H1 (cell line): ENCODE results near the gene PELO. TPM values are rescaled to one million over a fixed set of nuclear protein-coding genes. Genes with fewer than 3 reads are reported as not detected.

Experiments used
- CTCF ChIA-PET: fragments of 300-600 bp; sonication (Branson Sonifier 250); formaldehyde crosslinking; loops from one replicate; lab custom pipeline; 2021; ENCODE audit not compliant: partially characterized antibody; lab: Charles Lee
- POLR2A ChIA-PET: fragments of 300-600 bp; sonication (Branson Sonifier 250); formaldehyde crosslinking; loops from one replicate; lab custom pipeline; 2021; ENCODE audit warnings: inconsistent platforms; ENCODE audit not compliant: partially characterized antibody; lab: Charles Lee
- DNase-seq, 2 experiments: peaks; one replicate each; pipeline versions ENCODE4 v3.0.0 to v3.0.0-alpha.2; 2010 to 2022; ENCODE audit warnings: low spot score in 2 of 2, low read depth in 1 of 2, mixed read lengths in 1 of 2
- FAIRE-seq: peaks from 2 replicates; lab custom pipeline; 2011; peaks lifted over from hg19 to GRCh38; lab: Jason Lieb, UNC
- H2AFZ ChIP-seq: 2 replicates; pipeline ENCODE4 v1.8.1; 2012; ENCODE audit warnings: low read length, inconsistent platforms
- H2AK5ac ChIP-seq: 2 replicates; pipeline ENCODE4 v1.6.1; 2013; ENCODE audit warnings: low read depth, low read length
- H2BK120ac ChIP-seq: replicated peaks from 2 replicates; pipeline ENCODE3; 2013; ENCODE audit warnings: low read depth, low read length, inconsistent platforms
- H2BK12ac ChIP-seq: 2 replicates; pipeline ENCODE4 v1.6.1; 2013; ENCODE audit warnings: low read depth, low read length
- H2BK15ac ChIP-seq: 2 replicates; pipeline ENCODE4 v1.6.1; 2013; ENCODE audit warnings: low read length
- H2BK20ac ChIP-seq: 2 replicates; pipeline ENCODE4 v1.6.1; 2013; ENCODE audit warnings: low read length
- H2BK5ac ChIP-seq: 2 replicates; pipeline ENCODE4 v1.6.1; 2013; ENCODE audit warnings: low read depth, low read length
- H3K14ac ChIP-seq: 2 replicates; pipeline ENCODE4 v1.6.1; 2013; ENCODE audit warnings: inconsistent platforms; ENCODE audit not compliant: insufficient read length
- H3K18ac ChIP-seq: 2 replicates; pipeline ENCODE4 v1.6.1; 2013; ENCODE audit warnings: low read length; ENCODE audit errors: extremely low read depth
- H3K23ac ChIP-seq: 2 replicates; pipeline ENCODE4 v1.6.1; 2013; ENCODE audit warnings: inconsistent platforms; ENCODE audit not compliant: insufficient read length
- H3K23me2 ChIP-seq: 2 replicates; pipeline ENCODE4 v1.6.1; 2013; ENCODE audit warnings: low read depth, low read length
- H3K27ac ChIP-seq: 2 replicates; pipeline ENCODE4 v1.6.1; 2011; ENCODE audit warnings: low read depth, low read length, inconsistent platforms
- H3K27me3 ChIP-seq, 4 experiments: replicated peaks in 1 of 4; 1 replicate in 1 of 4; 2 replicates in 3 of 4; pipeline versions ENCODE4 v1.6.1 to v1.8.1; 2011 to 2013; ENCODE audit warnings: low read length in 3 of 4, mild to moderate bottlenecking in 3 of 4, inconsistent platforms in 2 of 4, mixed read lengths in 2 of 4, moderate library complexity in 1 of 4; ENCODE audit not compliant: control insufficient read depth in 3 of 4, insufficient read depth in 3 of 4; ENCODE audit errors: extremely low read depth in 1 of 4
- H3K36me3 ChIP-seq, 4 experiments: 2 replicates each; pipeline versions ENCODE4 v1.6.1 to v1.8.1; 2011 to 2013; ENCODE audit warnings: mild to moderate bottlenecking in 4 of 4, low read length in 3 of 4, moderate library complexity in 2 of 4, control low read depth in 1 of 4, inconsistent platforms in 1 of 4; ENCODE audit not compliant: insufficient read depth in 4 of 4, control insufficient read depth in 2 of 4
- H3K4ac ChIP-seq: replicated peaks from 2 replicates; pipeline ENCODE3; 2013; ENCODE audit warnings: low read length, low read depth, mixed read lengths, inconsistent platforms; ENCODE audit not compliant: insufficient read length
- H3K4me1 ChIP-seq, 4 experiments: replicated peaks in 1 of 4; 1 replicate in 1 of 4; 2 replicates in 3 of 4; pipeline versions ENCODE4 v1.6.1 to v1.8.1; 2011 to 2013; ENCODE audit warnings: low read length in 3 of 4, inconsistent platforms in 2 of 4, mixed read lengths in 1 of 4; ENCODE audit not compliant: insufficient read depth in 4 of 4, control insufficient read depth in 3 of 4
- H3K4me2 ChIP-seq, 2 experiments: 2 replicates each; pipeline versions ENCODE4 v1.6.1 to v1.8.1; 2011 to 2013; ENCODE audit warnings: low read depth in 2 of 2, low read length in 2 of 2, control low read depth in 1 of 2, inconsistent platforms in 1 of 2, mild to moderate bottlenecking in 1 of 2; ENCODE audit not compliant: insufficient read depth in 1 of 2
- H3K4me3 ChIP-seq, 4 experiments: fragments of 200-600, 300-600 bp in 1 of 4; sonication (generic), shearing (Covaris generic), sonication (Bioruptor Twin) in 1 of 4; 2 replicates each; pipeline versions ENCODE4 v1.5.1 to v1.8.1; 2011 to 2016; ENCODE audit warnings: low read length in 4 of 4, low read depth in 3 of 4, control low read depth in 2 of 4, inconsistent platforms in 2 of 4, mild to moderate bottlenecking in 2 of 4, mixed read lengths in 1 of 4, moderate library complexity in 1 of 4; ENCODE audit not compliant: insufficient read depth in 2 of 4; ENCODE audit errors: extremely low read depth in 1 of 4
- H3K56ac ChIP-seq: replicated peaks from 2 replicates; pipeline ENCODE3; 2013; ENCODE audit warnings: low read depth, mild to moderate bottlenecking, mixed read lengths, low read length, inconsistent platforms; ENCODE audit not compliant: insufficient read length
- H3K79me1 ChIP-seq: 2 replicates; pipeline ENCODE4 v1.6.1; 2013; ENCODE audit warnings: low read depth, low read length, control low read depth
- H3K79me2 ChIP-seq, 2 experiments: 2 replicates each; pipeline versions ENCODE4 v1.6.1 to v1.8.1; 2012 to 2013; ENCODE audit warnings: low read length in 2 of 2, mild to moderate bottlenecking in 2 of 2, inconsistent platforms in 1 of 2; ENCODE audit not compliant: insufficient read depth in 2 of 2, control insufficient read depth in 1 of 2
- H3K9ac ChIP-seq, 4 experiments: replicated peaks in 1 of 4; 1 replicate in 1 of 4; 2 replicates in 3 of 4; pipeline versions ENCODE4 v1.6.1 to v1.8.1; 2011 to 2013; ENCODE audit warnings: low read depth in 3 of 4, low read length in 3 of 4, control low read depth in 2 of 4, mild to moderate bottlenecking in 2 of 4, moderate library complexity in 2 of 4, inconsistent platforms in 1 of 4; ENCODE audit errors: extremely low read depth in 1 of 4
- H3K9me3 ChIP-seq, 2 experiments: 2 replicates each; pipeline versions ENCODE4 v1.6.1 to v1.8.1; 2012 to 2013; ENCODE audit warnings: mild to moderate bottlenecking in 2 of 2, moderate library complexity in 2 of 2, control low read depth in 1 of 2, inconsistent platforms in 1 of 2, low read depth in 1 of 2, low read length in 1 of 2, mixed read lengths in 1 of 2; ENCODE audit not compliant: insufficient read depth in 2 of 2
- H4K20me1 ChIP-seq, 2 experiments: replicated peaks in 1 of 2; 2 replicates each; pipeline versions ENCODE3 to v1.8.1; 2011 to 2013; ENCODE audit warnings: inconsistent platforms in 2 of 2, low read length in 2 of 2, mild to moderate bottlenecking in 1 of 2; ENCODE audit not compliant: insufficient read depth in 2 of 2, control insufficient read depth in 1 of 2
- H4K5ac ChIP-seq: 2 replicates; pipeline ENCODE4 v1.6.1; 2013; ENCODE audit warnings: low read length, low read depth, mixed read lengths, inconsistent platforms; ENCODE audit not compliant: insufficient read length
- H4K8ac ChIP-seq: 2 replicates; pipeline ENCODE4 v1.8.0; 2013; ENCODE audit warnings: mild to moderate bottlenecking, moderate library complexity, low read length, inconsistent platforms; ENCODE audit not compliant: insufficient read depth; ENCODE audit errors: extremely low read depth
- H4K91ac ChIP-seq: replicated peaks from 2 replicates; pipeline ENCODE3; 2013; ENCODE audit warnings: low read length, mixed read lengths, inconsistent platforms; ENCODE audit not compliant: insufficient read length
- ASH2L ChIP-seq: fragments of 200-600, 300-600 bp; sonication (generic); IDR thresholded peaks from one replicate; pipeline ENCODE4 v1.7.1; 2017; ENCODE audit warnings: low read length
- BACH1 ChIP-seq: IDR thresholded peaks from 2 replicates; pipeline ENCODE4 v1.6.1; 2012; ENCODE audit warnings: low read length, improper control_type of control experiment
- BCL11A ChIP-seq, 2 experiments: IDR thresholded peaks; one replicate each; pipeline ENCODE4 v1.6.1; 2011; ENCODE audit warnings: low read depth in 2 of 2, low read length in 2 of 2, mild to moderate bottlenecking in 2 of 2
- CBX8 ChIP-seq: fragments of 300-800, 300-1000 bp; sonication (generic); IDR thresholded peaks from 2 replicates; pipeline ENCODE4 v1.7.1; 2016; ENCODE audit warnings: low read depth, low read length, borderline replicate concordance
- CREB1 ChIP-seq: IDR thresholded peaks from 2 replicates; pipeline ENCODE4 v1.6.1; 2012; ENCODE audit warnings: inconsistent platforms
- EGR1 ChIP-seq: IDR thresholded peaks from 2 replicates; pipeline ENCODE4 v1.6.1; 2011; ENCODE audit warnings: low read depth, low read length, borderline replicate concordance
- HDAC6 ChIP-seq: IDR thresholded peaks from one replicate; pipeline ENCODE4 v1.7.1; 2012; ENCODE audit warnings: low read depth, mild to moderate bottlenecking, inconsistent platforms, low read length, moderate library complexity
- JUND ChIP-seq: IDR thresholded peaks from 2 replicates; pipeline ENCODE4 v1.6.1; 2011; ENCODE audit warnings: mild to moderate bottlenecking, improper control_type of control experiment, low read length
- KDM5A ChIP-seq: fragments of 200-600 bp; IDR thresholded peaks from 2 replicates; pipeline ENCODE4 v1.7.1; 2012; ENCODE audit warnings: mild to moderate bottlenecking, low read length, inconsistent platforms, mixed read lengths
- NRF1 ChIP-seq: IDR thresholded peaks from 2 replicates; pipeline ENCODE4 v1.6.1; 2011; ENCODE audit warnings: mild to moderate bottlenecking, low read depth, low read length, improper control_type of control experiment
- POLR2A ChIP-seq, 2 experiments: IDR thresholded peaks; 1 replicate in 1 of 2; 2 replicates in 1 of 2; pipeline ENCODE4 v1.6.1; 2011; ENCODE audit warnings: low read depth in 2 of 2, low read length in 2 of 2, mild to moderate bottlenecking in 2 of 2; ENCODE audit errors: control extremely low read depth in 1 of 2
- RAD21 ChIP-seq, 2 experiments: IDR thresholded peaks in 1 of 2; conservative IDR thresholded peaks in 1 of 2; 2 replicates each; pipeline ENCODE4 v1.6.1; 2011; ENCODE audit warnings: low read depth in 2 of 2, low read length in 2 of 2, improper control_type of control experiment in 1 of 2, inconsistent platforms in 1 of 2, mild to moderate bottlenecking in 1 of 2, moderate library complexity in 1 of 2
- SP4 ChIP-seq: IDR thresholded peaks from 2 replicates; pipeline ENCODE4 v1.6.1; 2012; ENCODE audit warnings: low read length, inconsistent platforms
- TAF7 ChIP-seq: optimal IDR thresholded peaks from 2 replicates; pipeline ENCODE3; 2011; ENCODE audit warnings: low read depth, mild to moderate bottlenecking, inconsistent platforms, low read length, moderate library complexity, borderline replicate concordance
- TBP ChIP-seq: IDR thresholded peaks from 2 replicates; pipeline ENCODE4 v1.6.1; 2011; ENCODE audit warnings: low read depth, low read length, improper control_type of control experiment
- WGBS, 2 experiments: shearing (Covaris generic) in 1 of 2; methylation state at CpG; one replicate each; pipeline versions ENCODE4 v1.1.6 to v1.1.7; 2013 to 2015; ENCODE audit warnings: low lambda C conversion rate in 2 of 2, mixed read lengths in 2 of 2, inconsistent platforms in 1 of 2, low coverage in 1 of 2, missing lambda C conversion rate in 1 of 2; ENCODE audit not compliant: insufficient replicate concordance in 2 of 2, insufficient coverage in 1 of 2, insufficient read length in 1 of 2; ENCODE audit errors: extremely low coverage in 1 of 2, missing lambda C conversion rate in 1 of 2; 5-methylcytosine and 5-hydroxymethylcytosine counted together
- polyA plus RNA-seq, 7 experiments: library from polyadenylated mRNA; depleted of rRNA in 3 of 7; stranded (reverse) in 5 of 7; unstranded in 2 of 7; fragments of >200 nt in 5 of 7; fragments of 200-250 nt in 2 of 7; gene quantifications; 1 replicate in 5 of 7; 2 replicates in 1 of 7; 4 replicates in 1 of 7; pipeline versions ENCODE4 v1.2.1 to v1.2.3, GENCODE V29; 2011 to 2013; ENCODE audit warnings: missing spikeins in 2 of 7, mixed read lengths in 2 of 7
- total RNA-seq: library from RNA; stranded (reverse); fragmentation: NEBNext Ultra II Directional; extraction: Animal tissue kit (Norgen Biotek cat#: 25700); gene quantifications from 2 replicates; pipeline ENCODE4 v1.2.1, GENCODE V29; 2021
- TF ChIP-seq, protein P1 (sequence below): IDR thresholded peaks from 2 replicates; pipeline ENCODE4 v1.6.1; 2011; ENCODE audit warnings: low read depth, mild to moderate bottlenecking, low read length; ENCODE audit not compliant: insufficient read depth

PELO gene
- total and polyA plus RNA-seq, 2 of the 8 experiments (the other 6 are each of a cell fraction or from before 2014, with no cell fraction given), result 10.8 to 18.5 TPM

DNA sequence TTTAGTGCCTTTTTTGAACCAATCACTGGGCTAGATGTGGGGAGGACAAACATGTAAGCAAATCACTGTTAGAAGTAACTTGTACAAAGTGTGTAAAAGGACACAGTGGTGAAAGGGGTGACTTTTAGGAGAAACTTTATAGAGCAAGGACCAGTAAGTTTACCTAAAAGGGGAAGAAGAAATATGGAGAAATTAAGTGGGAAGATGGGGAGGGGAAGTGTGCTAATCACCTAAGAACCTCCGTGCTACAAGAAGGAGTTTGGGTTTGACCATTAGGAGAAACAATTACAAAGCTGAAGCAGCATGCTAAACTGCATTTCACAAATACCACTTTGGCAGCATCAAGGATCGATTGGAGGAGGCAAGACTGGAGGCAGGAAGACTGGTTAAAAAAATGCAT lies 17.3 kb downstream of the PELO start:
- H3K9ac ChIP-seq, result no peak overlapping the region
- H4K8ac ChIP-seq, result no peak overlapping the region
- peaks cover 6 to 8% of the 10 kb centered on the region in 2 experiments for H4K20me1 ChIP-seq
- H2AK5ac ChIP-seq, result no peak overlapping the region
- no peak overlapping the region for H2BK20ac ChIP-seq
- peaks cover 0 to 7% (median 4%) of the 10 kb centered on the region in 4 experiments; a peak in 4 of 7 replicates for H3K4me1 ChIP-seq
- FAIRE-seq (no peak), DNase-seq (no peak)
- peaks cover 13% of the 10 kb centered on the region for H3K23me2 ChIP-seq
- ChIA-PET POLR2A (no interaction called here), CTCF (no interaction called here)
- no peak overlapping the region for H2AFZ ChIP-seq
- H3K79me1 ChIP-seq, result peaks cover 3% of the 10 kb centered on the region
- no peak overlapping the region for H3K56ac ChIP-seq
- no peak overlapping the region for H3K23ac ChIP-seq
- H3K18ac ChIP-seq, result no peak overlapping the region
- no peak overlapping the region for H3K4me2 ChIP-seq
- no peak overlapping the region for H3K4me3 ChIP-seq
- no peak overlapping the region for H3K4ac ChIP-seq
- peaks cover 0 to 47% of the 10 kb centered on the region in 2 experiments; a peak in 3 of 4 replicates for H3K79me2 ChIP-seq
- H3K14ac ChIP-seq, result no peak overlapping the region
- H3K27ac ChIP-seq, result no peak overlapping the region
- 85% methylated on average over 2 of the region's 2 CpGs; no CpG with 5 or more reads in 1 of the 2 experiments for WGBS, 2 experiments
- H2BK120ac ChIP-seq, result no peak overlapping the region
- no peak overlapping the region for H4K5ac ChIP-seq
- H4K91ac ChIP-seq, result no peak overlapping the region
- peaks cover 0 to 14% (median 3%) of the 10 kb centered on the region in 4 experiments; a peak in 2 of 8 replicates for H3K36me3 ChIP-seq
- no peak overlapping the region for H2BK15ac ChIP-seq
- H3K9me3 ChIP-seq, result no peaks in the 10 kb centered on the region
- H3K27me3 ChIP-seq, result no peaks in the 10 kb centered on the region
- H2BK12ac ChIP-seq, result no peak overlapping the region
- no peak overlapping the region for H2BK5ac ChIP-seq
- TF ChIP-seq EGR1 (no peak), JUND (no peak), POLR2A (IDR thresholded peaks at IDR 0.05; ENCODE audit: control extremely low read depth in 1 of 2, low read depth in 2 of 2, low read length in 2 of 2) (no peak), TBP (no peak), TAF7 (no peak), CBX8 (no peak), RAD21 (IDR thresholded peaks at IDR 0.05 in 1 of 2, conservative IDR thresholded peaks at IDR 0.05 in 1 of 2; ENCODE audit: low read depth in 2 of 2, low read length in 2 of 2) (no peak), BCL11A (IDR thresholded peaks at IDR 0.05; ENCODE audit: low read depth in 2 of 2, low read length in 2 of 2) (no peak), CREB1 (no peak), NRF1 (no peak), SP4 (no peak), HDAC6 (no peak), BACH1 (no peak), KDM5A (no peak), ASH2L (no peak)
- TF ChIP-seq, protein P1, sequence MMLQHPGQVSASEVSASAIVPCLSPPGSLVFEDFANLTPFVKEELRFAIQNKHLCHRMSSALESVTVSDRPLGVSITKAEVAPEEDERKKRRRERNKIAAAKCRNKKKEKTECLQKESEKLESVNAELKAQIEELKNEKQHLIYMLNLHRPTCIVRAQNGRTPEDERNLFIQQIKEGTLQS, result no peak
